ENCODE data around the gene CD72. TPM values are rescaled to one million over a fixed set of nuclear protein-coding genes. Genes with fewer than 3 reads are reported as not detected.

The CD72 gene
- polyA plus RNA-seq, 2 of the 4 experiments (the other 2 are of a cell fraction) = 0.44 to 1.2 TPM

- CTCF ChIA-PET = interaction anchor here (0.6 to 6.5 kb wide), 7 partner anchors 9 to 447 kb away, joined by 3 to 59 read pairs (median 3); no protein-coding TSS in a partner anchor
- no peak for ATAC-seq
- POLR2A ChIA-PET = no interaction called here
These were observed 53.6 kb downstream of the CD72 start for GRCh38 chr9:35564658-35565061.

GRCh38 chr9:35563791-35564197 is 54.4 kb downstream of the CD72 start:
- CTCF ChIA-PET = interaction anchor here (0.5 to 6.5 kb wide), 6 partner anchors 10 to 943 kb away, joined by 3 to 59 read pairs (median 6); partner anchors contain the start of gene RUSC2
- 77% methylated on average over 14 of the region's 14 CpGs for WGBS (ENCODE audit: missing lambda C conversion rate)
- H3K4me1 ChIP-seq = no peaks in the 10 kb centered on the region; the same call in 2 of the 3 replicates
- FAIRE-seq = no peak
- no peak overlapping the region for H3K4me2 ChIP-seq
- no peak for TF ChIP-seq HES2 (IDR thresholded peaks at IDR 0.05)
- TF ChIP-seq ELK1 (IDR thresholded peaks at IDR 0.05; ENCODE audit: low read depth, low read length) = no peak
- TF ChIP-seq BHLHE40 (IDR thresholded peaks at IDR 0.05; ENCODE audit: low read depth, low read length) = no peak
- TF ChIP-seq CHD2 (IDR thresholded peaks at IDR 0.05; ENCODE audit: low read length, partially characterized antibody) = no peak
- no peak for TF ChIP-seq SMC3 (IDR thresholded peaks at IDR 0.05)
- TF ChIP-seq ESRRA (IDR thresholded peaks at IDR 0.05; ENCODE audit: borderline replicate concordance, low read length) = no peak
- no peak for TF ChIP-seq EHF (CRISPR knock-in tag; IDR thresholded peaks at IDR 0.05)
- TF ChIP-seq CBX2 (IDR thresholded peaks at IDR 0.05; ENCODE audit: borderline replicate concordance, low read depth) = no peak
- no peak for TF ChIP-seq PHF8 (IDR thresholded peaks at IDR 0.05; ENCODE audit: borderline replicate concordance, low read depth)
- TF ChIP-seq KDM1A (IDR thresholded peaks at IDR 0.05; ENCODE audit: low read depth) = no peak
- TF ChIP-seq CEBPB (IDR thresholded peaks at IDR 0.05) = no peak
- no peak overlapping the region for H3K4me3 ChIP-seq
- ATAC-seq = peak; percentile 17 to 35; a peak in 4 of 6 replicates
- POLR2A ChIA-PET = no interaction called here
- peak overlapping the region in 1 of 2 experiments; percentile 20; a peak in 1 of 6 replicates for H3K27ac ChIP-seq
- H3K9me3 ChIP-seq = no peaks in the 10 kb centered on the region
- no peak for DNase-seq (ENCODE audit: low read depth in 1 of 2, low spot score in 1 of 2)

More at GRCh38 chr9:35564658-35565061, 53.6 kb downstream of the CD72 start:
- H3K4me2 ChIP-seq = no peak overlapping the region
- no peak for DNase-seq (ENCODE audit: low read depth in 1 of 2, low spot score in 1 of 2)
- H3K9me3 ChIP-seq = no peaks in the 10 kb centered on the region
- WGBS (ENCODE audit: missing lambda C conversion rate) = 80% methylated on average over 7 of the region's 7 CpGs
- H3K4me3 ChIP-seq = no peak overlapping the region
- H3K27ac ChIP-seq = peak overlapping the region in 1 of 2 experiments; percentile 20; a peak in 1 of 6 replicates
- no peak for FAIRE-seq
- TF ChIP-seq PBX3 (IDR thresholded peaks at IDR 0.05) = no peak
- TF ChIP-seq KDM1A (IDR thresholded peaks at IDR 0.05; ENCODE audit: low read depth) = no peak
- TF ChIP-seq MAZ (IDR thresholded peaks at IDR 0.05; ENCODE audit: borderline replicate concordance, low read depth, low read length) = no peak
- TF ChIP-seq CBX8 (IDR thresholded peaks at IDR 0.05) = no peak
- TF ChIP-seq ATOH8 (CRISPR knock-in tag; IDR thresholded peaks at IDR 0.05; ENCODE audit: low read depth) = no peak
- no peak for TF ChIP-seq RAD21 (conservative IDR thresholded peaks at IDR 0.05 in 1 of 2, IDR thresholded peaks at IDR 0.05 in 1 of 2)
- no peak for TF ChIP-seq ELK1 (IDR thresholded peaks at IDR 0.05; ENCODE audit: low read depth, low read length)
- no peak for TF ChIP-seq USF2 (IDR thresholded peaks at IDR 0.05)
- no peak for TF ChIP-seq CHD4 (IDR thresholded peaks at IDR 0.05; ENCODE audit: borderline replicate concordance)
- H3K4me1 ChIP-seq = no peaks in the 10 kb centered on the region; the same call in 2 of the 3 replicates

Data from A549 (cell line).